K562 (cell line): ENCODE measurements around the gene ZFP92. TPM values are rescaled to one million over a fixed set of nuclear protein-coding genes. Genes with fewer than 3 reads are reported as not detected.

ENCODE experiments used
- ATAC-seq: fragments of 200-7000 bp; cut with Tn5 transposase; 3 replicates; pipeline ENCODE4 v1.9.1; 2020; ENCODE audit warnings: moderate library complexity
- BruUV-seq: library from RNA; stranded (reverse); fragments of 400-500 nt; replicated peaks from 2 replicates; lab custom pipeline; 2021; lab: Mats Ljungman, UMichigan
- CTCF ChIA-PET: fragments of 300-600 bp; formaldehyde crosslinking; extraction: SDS; loops from one replicate; lab custom pipeline; 2021; ENCODE audit warnings: low intra/inter-chr PET ratio; lab: Yijun Ruan, JAX
- POLR2A ChIA-PET: fragments of 300-600, 350-650 bp; sonication (Branson Sonifier 250); formaldehyde crosslinking; extraction: SDS; loops from one replicate; lab custom pipeline; 2021; ENCODE audit warnings: antibody characterized with exemption, inconsistent platforms; lab: Yijun Ruan, JAX
- DNase-seq, 4 experiments: peaks; one replicate each; pipeline versions ENCODE4 v3.0.0 to v3.0.0-alpha.2; 2011 to 2018; ENCODE audit warnings: low spot score in 3 of 4, mixed read lengths in 3 of 4; ENCODE audit errors: extremely low read depth in 1 of 4
- FAIRE-seq: peaks from 2 replicates; lab custom pipeline; 2011; peaks lifted over from hg19 to GRCh38; lab: Jason Lieb, UNC
- H2AFZ ChIP-seq: 2 replicates; pipeline ENCODE4 v1.6.0; 2011; ENCODE audit warnings: low read depth, low read length, control low read depth, inconsistent platforms
- H3K27ac ChIP-seq: fragments of 200-600 bp; 3 replicates; pipeline ENCODE4 v1.8.0; 2011; ENCODE audit warnings: low read depth, mild to moderate bottlenecking, control low read depth, inconsistent platforms, low read length, moderate library complexity, mixed read lengths; ENCODE audit errors: extremely low read depth
- H3K27me3 ChIP-seq, 2 experiments: fragments of 300-600 bp in 1 of 2; 2 replicates in 1 of 2; 3 replicates in 1 of 2; pipeline versions ENCODE4 v1.6.0 to v1.8.0; 2011; ENCODE audit warnings: inconsistent platforms in 2 of 2, low read length in 2 of 2, mild to moderate bottlenecking in 1 of 2, mixed read lengths in 1 of 2, moderate library complexity in 1 of 2; ENCODE audit not compliant: control insufficient read depth in 2 of 2, insufficient read depth in 2 of 2
- H3K36me3 ChIP-seq: fragments of 300-600 bp; 3 replicates; pipeline ENCODE4 v1.8.0; 2011; ENCODE audit warnings: mild to moderate bottlenecking, low read length, inconsistent platforms; ENCODE audit not compliant: control insufficient read depth, insufficient read depth
- H3K4me1 ChIP-seq, 2 experiments: fragments of 200-600 bp in 1 of 2; replicated peaks in 1 of 2; 2 replicates in 1 of 2; 3 replicates in 1 of 2; pipeline versions ENCODE4 v1.5.1 to v1.8.0; 2011; ENCODE audit warnings: inconsistent platforms in 2 of 2, low read length in 2 of 2, mild to moderate bottlenecking in 1 of 2, mixed read lengths in 1 of 2, moderate library complexity in 1 of 2; ENCODE audit not compliant: control insufficient read depth in 2 of 2, insufficient read depth in 2 of 2
- H3K4me2 ChIP-seq: 2 replicates; pipeline ENCODE4 v1.6.1; 2011; ENCODE audit warnings: low read length, control low read depth, inconsistent platforms, mixed read lengths; ENCODE audit not compliant: insufficient read depth
- H3K4me3 ChIP-seq: fragments of 200-600 bp; sonication (generic), shearing (Covaris generic); 2 replicates; pipeline ENCODE4 v1.5.1; 2016; ENCODE audit warnings: control low read depth, inconsistent platforms
- H3K79me2 ChIP-seq: fragments of 200-600 bp; 3 replicates; pipeline ENCODE4 v1.8.0; 2011; ENCODE audit warnings: low read length, inconsistent platforms; ENCODE audit not compliant: control insufficient read depth, insufficient read depth
- H3K9ac ChIP-seq, 2 experiments: 2 replicates each; pipeline versions ENCODE4 v1.6.0 to v1.6.1; 2011; ENCODE audit warnings: low read depth in 2 of 2, low read length in 2 of 2, control low read depth in 1 of 2, inconsistent platforms in 1 of 2, mild to moderate bottlenecking in 1 of 2, mixed read lengths in 1 of 2; ENCODE audit not compliant: insufficient read depth in 1 of 2
- H3K9me1 ChIP-seq: one replicate; pipeline ENCODE4 v1.6.0; 2011; ENCODE audit warnings: inconsistent platforms, mild to moderate bottlenecking, low read length, moderate library complexity; ENCODE audit not compliant: control insufficient read depth, insufficient read depth
- H3K9me3 ChIP-seq: replicated peaks from 2 replicates; pipeline ENCODE4 v1.5.1; 2011; ENCODE audit warnings: low read depth, low read length, inconsistent platforms; ENCODE audit not compliant: control insufficient read depth, insufficient read depth
- H4K20me1 ChIP-seq: replicated peaks from 2 replicates; pipeline ENCODE4 v1.6.1; 2011; ENCODE audit warnings: low read length, inconsistent platforms, mixed read lengths; ENCODE audit not compliant: control insufficient read depth, insufficient read depth
- CSDE1 ChIP-seq, 2 experiments: fragments of 450-650 bp; IDR thresholded peaks; 2 replicates each; pipeline ENCODE4 v1.6.1; 2016; ENCODE audit warnings: mild to moderate bottlenecking in 1 of 2
- KDM1A ChIP-seq, 2 experiments: fragments of 450-650 bp; IDR thresholded peaks; 2 replicates each; pipeline ENCODE4 v1.6.1; 2016; ENCODE audit warnings: mild to moderate bottlenecking in 2 of 2
- PURB ChIP-seq: sonication (generic); formaldehyde crosslinking; IDR thresholded peaks from 2 replicates; pipeline ENCODE4 v1.9.0; 2021; ENCODE audit warnings: low read depth, mild to moderate bottlenecking, missing genetic modification reagents
- RBFOX2 ChIP-seq: fragments of 200-400 bp; formaldehyde crosslinking; IDR thresholded peaks from 2 replicates; pipeline ENCODE4 v1.6.1; 2017; ENCODE audit warnings: low read depth, mild to moderate bottlenecking, low read length, moderate library complexity
- THRAP3 ChIP-seq: fragments of 450-650 bp; IDR thresholded peaks from 2 replicates; pipeline ENCODE4 v1.6.1; 2016; ENCODE audit warnings: mild to moderate bottlenecking, inconsistent platforms, borderline replicate concordance
- ZNF174 ChIP-seq: fragments of 250-450 bp; sonication (Bioruptor Pico); IDR thresholded peaks from 2 replicates; pipeline ENCODE4 v1.4.0; 2020; ENCODE audit warnings: mild to moderate bottlenecking
- ZNF584 ChIP-seq: fragments of 200-800 bp; sonication (Bioruptor generic); IDR thresholded peaks from 2 replicates; pipeline ENCODE4 v1.6.1; 2016; ENCODE audit warnings: low read depth, mild to moderate bottlenecking, missing genetic modification characterization, missing compliant biosample characterization
- WGBS: fragments of 100-300 bp; shearing (Covaris generic); methylation state at CpG from one replicate; pipeline ENCODE4 v1.1.6; 2016; ENCODE audit warnings: low coverage, mixed read lengths; ENCODE audit not compliant: insufficient coverage; ENCODE audit errors: missing lambda C conversion rate; 5-methylcytosine and 5-hydroxymethylcytosine counted together
- in situ Hi-C: fragments of 300-500 bp; cut with MboI; formaldehyde crosslinking; loops from 4 replicates; pipeline ENCODE4 v1.15.0; 2018; ENCODE audit warnings: inconsistent platforms, mixed read lengths
- intact Hi-C: fragments of 100-400 bp; cut with micrococcal nuclease; formaldehyde crosslinking; loops from 2 replicates; pipeline ENCODE4 v1.14.2; 2022
- polyA plus RNA-seq, 8 experiments: library from polyadenylated mRNA; depleted of rRNA in 4 of 8; stranded (reverse) in 5 of 8; unstranded in 3 of 8; fragments of >200 nt; fragmentation: Nextera tagmentation in 2 of 8; fragmentation: Illumina TruSeq in 1 of 8; extraction: Ambion mirVana in 2 of 8; extraction: Trizol in 1 of 8; gene quantifications; 2 replicates each; pipeline versions ENCODE4 v1.2.1 to v1.2.3, GENCODE V29; 2011 to 2014; ENCODE audit warnings: inconsistent platforms in 1 of 8, missing spikeins in 1 of 8
- total RNA-seq, 7 experiments: library from RNA; depleted of rRNA in 6 of 7; stranded (reverse); fragments of >200 nt in 6 of 7; fragmentation: Illumina TruSeq in 2 of 7; extraction: Trizol in 2 of 7; gene quantifications; 2 replicates each; pipeline versions ENCODE4 v1.2.1 to v1.2.3, GENCODE V29; 2011 to 2021; ENCODE audit warnings: low replicate concordance in 1 of 7
- TF ChIP-seq, protein P1 (sequence below): sonication (generic); formaldehyde crosslinking; IDR thresholded peaks from 2 replicates; pipeline ENCODE4 v1.9.0; 2022; ENCODE audit warnings: mild to moderate bottlenecking, missing genetic modification reagents
- TF ChIP-seq, protein P2 (sequence below): fragments of 450-650 bp; IDR thresholded peaks from 2 replicates; pipeline ENCODE4 v1.6.1; 2016; ENCODE audit warnings: mild to moderate bottlenecking, moderate library complexity

Gene ZFP92
- total and polyA plus RNA-seq, 9 of the 15 experiments (the other 6 are each of a cell fraction or from before 2014, with no cell fraction given): 0.32 to 3.3 (median 1.8) TPM

DNA sequence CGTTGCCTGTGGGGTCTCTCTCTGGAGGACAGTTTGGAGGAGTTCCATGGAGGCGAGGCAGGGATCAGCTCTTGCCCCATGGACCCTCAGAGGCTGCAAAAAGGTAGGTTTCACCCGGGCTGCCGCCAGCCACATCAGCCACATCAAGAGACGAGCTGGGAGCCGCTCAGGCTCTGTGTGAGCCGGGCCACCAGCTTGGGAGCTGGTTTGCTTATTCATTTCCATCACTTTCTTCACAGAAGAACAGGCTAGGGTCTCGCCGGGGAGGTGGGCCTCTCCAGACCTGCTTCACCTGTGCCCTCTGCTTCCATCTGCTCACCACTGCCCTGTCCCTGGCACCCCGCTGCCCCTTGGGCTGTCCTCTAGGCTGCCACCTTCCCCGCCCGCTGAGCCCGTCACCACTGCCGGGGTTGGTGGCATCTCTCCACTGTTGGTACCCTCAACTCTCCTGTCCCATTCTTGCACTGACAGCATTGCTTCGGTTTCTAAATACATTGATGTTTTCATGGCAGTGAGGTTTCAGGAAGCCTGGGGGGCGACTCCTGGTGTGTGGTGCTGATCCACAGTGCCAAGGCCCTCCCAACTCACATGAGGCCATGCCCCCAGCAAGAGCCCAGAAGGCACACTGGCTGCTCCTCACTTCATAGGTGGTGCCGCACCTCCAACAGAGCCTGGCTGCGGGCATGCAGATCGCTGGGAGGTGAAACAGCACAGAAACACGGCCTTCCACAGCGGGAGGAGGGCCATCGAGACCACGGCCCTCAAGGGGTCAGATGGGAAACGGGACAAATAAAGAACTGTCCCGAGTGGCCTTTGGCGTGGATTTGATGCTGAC is 39.1 kb downstream of the ZFP92 start:
- no peaks in the 10 kb centered on the region for H3K9me1 ChIP-seq
- H3K36me3 ChIP-seq: peaks cover 40% of the 10 kb centered on the region; the same call in 2 of the 3 replicates
- H3K9ac ChIP-seq: no peak overlapping the region
- peaks cover 0 to 27% of the 10 kb centered on the region in 2 experiments; a peak in 2 of 5 replicates for H3K4me1 ChIP-seq
- no peak overlapping the region for H2AFZ ChIP-seq
- H3K9me3 ChIP-seq: no peaks in the 10 kb centered on the region
- H3K27me3 ChIP-seq: no peaks in the 10 kb centered on the region
- WGBS: 92% methylated on average over 22 of the region's 26 CpGs
- H3K4me3 ChIP-seq: no peak overlapping the region
- CTCF ChIA-PET: no interaction called here
- intact Hi-C loops: no loop called here
- in situ Hi-C loops: no loop called here
- TF ChIP-seq, protein P1, sequence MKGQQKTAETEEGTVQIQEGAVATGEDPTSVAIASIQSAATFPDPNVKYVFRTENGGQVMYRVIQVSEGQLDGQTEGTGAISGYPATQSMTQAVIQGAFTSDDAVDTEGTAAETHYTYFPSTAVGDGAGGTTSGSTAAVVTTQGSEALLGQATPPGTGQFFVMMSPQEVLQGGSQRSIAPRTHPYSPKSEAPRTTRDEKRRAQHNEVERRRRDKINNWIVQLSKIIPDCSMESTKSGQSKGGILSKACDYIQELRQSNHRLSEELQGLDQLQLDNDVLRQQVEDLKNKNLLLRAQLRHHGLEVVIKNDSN: no peak
- TF ChIP-seq ZNF584 (CRISPR knock-in tag) (no peak), KDM1A (IDR thresholded peaks at IDR 0.05) (no peak), CSDE1 (IDR thresholded peaks at IDR 0.05) (no peak), ZNF174 (CRISPR knock-in tag) (no peak), PURB (CRISPR knock-in tag) (no peak), RBFOX2 (no peak), THRAP3 (no peak)
- TF ChIP-seq, protein P2, sequence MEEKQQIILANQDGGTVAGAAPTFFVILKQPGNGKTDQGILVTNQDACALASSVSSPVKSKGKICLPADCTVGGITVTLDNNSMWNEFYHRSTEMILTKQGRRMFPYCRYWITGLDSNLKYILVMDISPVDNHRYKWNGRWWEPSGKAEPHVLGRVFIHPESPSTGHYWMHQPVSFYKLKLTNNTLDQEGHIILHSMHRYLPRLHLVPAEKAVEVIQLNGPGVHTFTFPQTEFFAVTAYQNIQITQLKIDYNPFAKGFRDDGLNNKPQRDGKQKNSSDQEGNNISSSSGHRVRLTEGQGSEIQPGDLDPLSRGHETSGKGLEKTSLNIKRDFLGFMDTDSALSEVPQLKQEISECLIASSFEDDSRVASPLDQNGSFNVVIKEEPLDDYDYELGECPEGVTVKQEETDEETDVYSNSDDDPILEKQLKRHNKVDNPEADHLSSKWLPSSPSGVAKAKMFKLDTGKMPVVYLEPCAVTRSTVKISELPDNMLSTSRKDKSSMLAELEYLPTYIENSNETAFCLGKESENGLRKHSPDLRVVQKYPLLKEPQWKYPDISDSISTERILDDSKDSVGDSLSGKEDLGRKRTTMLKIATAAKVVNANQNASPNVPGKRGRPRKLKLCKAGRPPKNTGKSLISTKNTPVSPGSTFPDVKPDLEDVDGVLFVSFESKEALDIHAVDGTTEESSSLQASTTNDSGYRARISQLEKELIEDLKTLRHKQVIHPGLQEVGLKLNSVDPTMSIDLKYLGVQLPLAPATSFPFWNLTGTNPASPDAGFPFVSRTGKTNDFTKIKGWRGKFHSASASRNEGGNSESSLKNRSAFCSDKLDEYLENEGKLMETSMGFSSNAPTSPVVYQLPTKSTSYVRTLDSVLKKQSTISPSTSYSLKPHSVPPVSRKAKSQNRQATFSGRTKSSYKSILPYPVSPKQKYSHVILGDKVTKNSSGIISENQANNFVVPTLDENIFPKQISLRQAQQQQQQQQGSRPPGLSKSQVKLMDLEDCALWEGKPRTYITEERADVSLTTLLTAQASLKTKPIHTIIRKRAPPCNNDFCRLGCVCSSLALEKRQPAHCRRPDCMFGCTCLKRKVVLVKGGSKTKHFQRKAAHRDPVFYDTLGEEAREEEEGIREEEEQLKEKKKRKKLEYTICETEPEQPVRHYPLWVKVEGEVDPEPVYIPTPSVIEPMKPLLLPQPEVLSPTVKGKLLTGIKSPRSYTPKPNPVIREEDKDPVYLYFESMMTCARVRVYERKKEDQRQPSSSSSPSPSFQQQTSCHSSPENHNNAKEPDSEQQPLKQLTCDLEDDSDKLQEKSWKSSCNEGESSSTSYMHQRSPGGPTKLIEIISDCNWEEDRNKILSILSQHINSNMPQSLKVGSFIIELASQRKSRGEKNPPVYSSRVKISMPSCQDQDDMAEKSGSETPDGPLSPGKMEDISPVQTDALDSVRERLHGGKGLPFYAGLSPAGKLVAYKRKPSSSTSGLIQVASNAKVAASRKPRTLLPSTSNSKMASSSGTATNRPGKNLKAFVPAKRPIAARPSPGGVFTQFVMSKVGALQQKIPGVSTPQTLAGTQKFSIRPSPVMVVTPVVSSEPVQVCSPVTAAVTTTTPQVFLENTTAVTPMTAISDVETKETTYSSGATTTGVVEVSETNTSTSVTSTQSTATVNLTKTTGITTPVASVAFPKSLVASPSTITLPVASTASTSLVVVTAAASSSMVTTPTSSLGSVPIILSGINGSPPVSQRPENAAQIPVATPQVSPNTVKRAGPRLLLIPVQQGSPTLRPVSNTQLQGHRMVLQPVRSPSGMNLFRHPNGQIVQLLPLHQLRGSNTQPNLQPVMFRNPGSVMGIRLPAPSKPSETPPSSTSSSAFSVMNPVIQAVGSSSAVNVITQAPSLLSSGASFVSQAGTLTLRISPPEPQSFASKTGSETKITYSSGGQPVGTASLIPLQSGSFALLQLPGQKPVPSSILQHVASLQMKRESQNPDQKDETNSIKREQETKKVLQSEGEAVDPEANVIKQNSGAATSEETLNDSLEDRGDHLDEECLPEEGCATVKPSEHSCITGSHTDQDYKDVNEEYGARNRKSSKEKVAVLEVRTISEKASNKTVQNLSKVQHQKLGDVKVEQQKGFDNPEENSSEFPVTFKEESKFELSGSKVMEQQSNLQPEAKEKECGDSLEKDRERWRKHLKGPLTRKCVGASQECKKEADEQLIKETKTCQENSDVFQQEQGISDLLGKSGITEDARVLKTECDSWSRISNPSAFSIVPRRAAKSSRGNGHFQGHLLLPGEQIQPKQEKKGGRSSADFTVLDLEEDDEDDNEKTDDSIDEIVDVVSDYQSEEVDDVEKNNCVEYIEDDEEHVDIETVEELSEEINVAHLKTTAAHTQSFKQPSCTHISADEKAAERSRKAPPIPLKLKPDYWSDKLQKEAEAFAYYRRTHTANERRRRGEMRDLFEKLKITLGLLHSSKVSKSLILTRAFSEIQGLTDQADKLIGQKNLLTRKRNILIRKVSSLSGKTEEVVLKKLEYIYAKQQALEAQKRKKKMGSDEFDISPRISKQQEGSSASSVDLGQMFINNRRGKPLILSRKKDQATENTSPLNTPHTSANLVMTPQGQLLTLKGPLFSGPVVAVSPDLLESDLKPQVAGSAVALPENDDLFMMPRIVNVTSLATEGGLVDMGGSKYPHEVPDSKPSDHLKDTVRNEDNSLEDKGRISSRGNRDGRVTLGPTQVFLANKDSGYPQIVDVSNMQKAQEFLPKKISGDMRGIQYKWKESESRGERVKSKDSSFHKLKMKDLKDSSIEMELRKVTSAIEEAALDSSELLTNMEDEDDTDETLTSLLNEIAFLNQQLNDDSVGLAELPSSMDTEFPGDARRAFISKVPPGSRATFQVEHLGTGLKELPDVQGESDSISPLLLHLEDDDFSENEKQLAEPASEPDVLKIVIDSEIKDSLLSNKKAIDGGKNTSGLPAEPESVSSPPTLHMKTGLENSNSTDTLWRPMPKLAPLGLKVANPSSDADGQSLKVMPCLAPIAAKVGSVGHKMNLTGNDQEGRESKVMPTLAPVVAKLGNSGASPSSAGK: no peak
- TF ChIP-seq, all 486 proteins: peak for 0
- POLR2A ChIA-PET: no interaction called here
- H3K79me2 ChIP-seq: no peaks in the 10 kb centered on the region
- DNase-seq (no peak), ATAC-seq (no peak), FAIRE-seq (no peak)
- no peaks in the 10 kb centered on the region for H4K20me1 ChIP-seq
- H3K27ac ChIP-seq: no peak overlapping the region
- H3K4me2 ChIP-seq: no peak overlapping the region
- BruUV-seq: no TSS peak
